HG03378 (cell line): ENCODE measurements around the gene NAA80.
"Not testable (repeated sequence)": the region's sequence is repeated elsewhere in the genome, so short reads cannot be mapped to it uniquely, and the experiment has no call there.

ENCODE experiments used
- ATAC-seq: cut with Tn5 transposase; IDR thresholded peaks from one replicate; pipeline ENCODE4 v1.9.1; 2021; ENCODE audit warnings: mild to moderate bottlenecking, moderate library complexity; ENCODE audit not compliant: unreplicated experiment

NAA80 gene

GRCh38 chr3:50316657-50317242 lies 17.5 kb upstream of the NAA80 start:
- ATAC-seq: no peak

- no peak for ATAC-seq
Observed at GRCh38 chr3:50314816-50315215, 15.6 kb upstream of the NAA80 start.

GRCh38 chr3:50314342-50314741 lies 15.1 kb upstream of the NAA80 start:
- ATAC-seq: no peak

GRCh38 chr3:50312041-50312440 lies 12.8 kb upstream of the NAA80 start:
- ATAC-seq: not testable (repeated sequence)

GRCh38 chr3:50304601-50305000 lies 5.4 kb upstream of the NAA80 start:
- no peak for ATAC-seq

GRCh38 chr3:50303013-50303815 lies 4.0 kb upstream of the NAA80 start, which contains the start of gene HYAL1:
TSS of gene HYAL1 (minus strand) at chr3:50303574. CDS start at chr3:50302956, 618 bp downstream.
- ATAC-seq: no peak

- ATAC-seq: no peak
Observed at GRCh38 chr3:50302095-50303012, 3.1 kb upstream of the NAA80 start.

GRCh38 chr3:50300681-50301254 lies 1.6 kb upstream of the NAA80 start:
- no peak for ATAC-seq

- ATAC-seq: no peak
Observed at GRCh38 chr3:50299929-50300680, 900 bp upstream of the NAA80 start.

- ATAC-seq: no peak
Observed at GRCh38 chr3:50299638-50299928, 378 bp upstream of the NAA80 start.

GRCh38 chr3:50297896-50298725 lies 1.1 kb downstream of the NAA80 start:
- no peak for ATAC-seq

- ATAC-seq: no peak
Observed at GRCh38 chr3:50297384-50297775, 1.8 kb downstream of the NAA80 start.

GRCh38 chr3:50296721-50297383 lies 2.4 kb downstream of the NAA80 start:
- no peak for ATAC-seq

GRCh38 chr3:50295553-50296431 lies 3.4 kb downstream of the NAA80 start:
- ATAC-seq: no peak

GRCh38 chr3:50294492-50295403 lies 4.5 kb downstream of the NAA80 start:
- no peak for ATAC-seq

GRCh38 chr3:50294089-50294488 lies 5.1 kb downstream of the NAA80 start:
- no peak for ATAC-seq
